OCI-LY3 (cell line): ENCODE data around the gene FDXACB1.

ENCODE experiments used
- EZH2phosphoT487 ChIP-seq: fragments of 200-600 bp; shearing (Covaris generic); IDR thresholded peaks from 2 replicates; pipeline ENCODE4 v1.6.1; 2018; ENCODE audit warnings: antibody characterized with exemption, mixed run types, low read depth
- TF ChIP-seq, protein P1 (sequence below): fragments of 200-600, 300-600 bp; sonication (generic); IDR thresholded peaks from 2 replicates; pipeline ENCODE4 v1.5.1; 2014; ENCODE audit warnings: antibody characterized with exemption, low read length, low read depth

DNA sequence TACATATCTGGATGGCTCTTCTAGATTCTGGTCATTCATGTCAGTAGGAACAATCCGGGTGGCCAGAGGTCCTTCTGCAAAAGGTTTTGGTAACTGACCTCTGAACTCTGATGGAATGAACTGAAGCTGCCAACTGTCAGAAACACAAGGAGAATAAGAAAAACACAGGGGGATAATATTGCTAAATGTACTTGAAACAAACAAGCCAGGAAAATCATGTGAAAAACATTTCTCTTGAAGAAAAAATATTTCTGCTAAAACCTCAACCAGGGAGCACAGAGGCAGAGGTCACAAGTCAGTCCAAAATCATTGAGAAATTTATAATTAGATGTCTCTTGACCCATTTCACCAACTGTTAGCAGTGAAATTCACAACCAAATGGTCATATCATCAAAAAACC lies 42.8 kb downstream of the FDXACB1 start:
- TF ChIP-seq, protein P1, sequence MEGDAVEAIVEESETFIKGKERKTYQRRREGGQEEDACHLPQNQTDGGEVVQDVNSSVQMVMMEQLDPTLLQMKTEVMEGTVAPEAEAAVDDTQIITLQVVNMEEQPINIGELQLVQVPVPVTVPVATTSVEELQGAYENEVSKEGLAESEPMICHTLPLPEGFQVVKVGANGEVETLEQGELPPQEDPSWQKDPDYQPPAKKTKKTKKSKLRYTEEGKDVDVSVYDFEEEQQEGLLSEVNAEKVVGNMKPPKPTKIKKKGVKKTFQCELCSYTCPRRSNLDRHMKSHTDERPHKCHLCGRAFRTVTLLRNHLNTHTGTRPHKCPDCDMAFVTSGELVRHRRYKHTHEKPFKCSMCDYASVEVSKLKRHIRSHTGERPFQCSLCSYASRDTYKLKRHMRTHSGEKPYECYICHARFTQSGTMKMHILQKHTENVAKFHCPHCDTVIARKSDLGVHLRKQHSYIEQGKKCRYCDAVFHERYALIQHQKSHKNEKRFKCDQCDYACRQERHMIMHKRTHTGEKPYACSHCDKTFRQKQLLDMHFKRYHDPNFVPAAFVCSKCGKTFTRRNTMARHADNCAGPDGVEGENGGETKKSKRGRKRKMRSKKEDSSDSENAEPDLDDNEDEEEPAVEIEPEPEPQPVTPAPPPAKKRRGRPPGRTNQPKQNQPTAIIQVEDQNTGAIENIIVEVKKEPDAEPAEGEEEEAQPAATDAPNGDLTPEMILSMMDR: no peak
- no peak for TF ChIP-seq EZH2phosphoT487
